HepG2 (cell line): ENCODE results near the gene PLVAP. TPM values are rescaled to one million over a fixed set of nuclear protein-coding genes. Genes with fewer than 3 reads are reported as not detected.

Experiments used
- ASH2L ChIP-seq: fragments of 300-600, 200-600 bp; sonication (generic); IDR thresholded peaks from 2 replicates; pipeline ENCODE4 v1.7.0; 2017; ENCODE audit warnings: low read depth, mild to moderate bottlenecking, moderate library complexity, mixed read lengths, low read length; ENCODE audit not compliant: insufficient read length
- GLI4 ChIP-seq: sonication (generic); formaldehyde crosslinking; IDR thresholded peaks from 2 replicates; pipeline ENCODE4 v1.5.1; 2020; ENCODE audit warnings: missing genetic modification reagents, mild to moderate bottlenecking, moderate library complexity, borderline replicate concordance
- HNRNPLL ChIP-seq: fragments of 200-400 bp; formaldehyde crosslinking; IDR thresholded peaks from 2 replicates; pipeline ENCODE4 v1.6.1; 2017; ENCODE audit warnings: mild to moderate bottlenecking, low read depth, low read length; ENCODE audit not compliant: poor library complexity, severe bottlenecking
- MAFK ChIP-seq, 2 experiments: IDR thresholded peaks in 1 of 2; conservative IDR thresholded peaks in 1 of 2; 2 replicates each; pipeline ENCODE4 v1.6.1; 2011; ENCODE audit warnings: improper control_type of control experiment in 2 of 2, low read length in 2 of 2
- MLLT10 ChIP-seq: sonication (generic); formaldehyde crosslinking; IDR thresholded peaks from 2 replicates; pipeline ENCODE4 v1.4.0; 2020; ENCODE audit warnings: missing genetic modification reagents
- MTF2 ChIP-seq: sonication (generic); formaldehyde crosslinking; IDR thresholded peaks from 2 replicates; pipeline ENCODE4 v1.5.0; 2020; ENCODE audit warnings: missing genetic modification reagents, borderline replicate concordance
- NONO ChIP-seq, 2 experiments: fragments of 450-650 bp in 1 of 2; sonication (generic) in 1 of 2; formaldehyde crosslinking in 1 of 2; IDR thresholded peaks in 1 of 2; conservative IDR thresholded peaks in 1 of 2; 2 replicates each; pipeline versions ENCODE4 v1.6.1 to v1.8.0; 2017 to 2022; ENCODE audit warnings: mild to moderate bottlenecking in 1 of 2, missing genetic modification reagents in 1 of 2, moderate library complexity in 1 of 2
- PHF20 ChIP-seq: sonication (generic); formaldehyde crosslinking; IDR thresholded peaks from 2 replicates; pipeline ENCODE4 v1.5.0; 2020; ENCODE audit warnings: mild to moderate bottlenecking, missing genetic modification reagents
- RARG ChIP-seq: sonication (generic); formaldehyde crosslinking; IDR thresholded peaks from 2 replicates; pipeline ENCODE4 v1.4.0; 2020; ENCODE audit warnings: low read depth, mild to moderate bottlenecking, missing genetic modification reagents
- RXRA ChIP-seq: sonication (generic); formaldehyde crosslinking; IDR thresholded peaks from 2 replicates; pipeline ENCODE4 v1.5.1; 2020; ENCODE audit warnings: missing genetic modification reagents
- SSRP1 ChIP-seq: IDR thresholded peaks from 2 replicates; pipeline ENCODE4 v1.6.1; 2016; ENCODE audit warnings: control low read depth
- ZKSCAN1 ChIP-seq: fragments of 150-350 bp; IDR thresholded peaks from 2 replicates; pipeline ENCODE4 v1.6.1; 2014; ENCODE audit warnings: low read length
- ZMYM4 ChIP-seq: sonication (generic); formaldehyde crosslinking; IDR thresholded peaks from 2 replicates; pipeline ENCODE4 v1.8.1; 2023; ENCODE audit warnings: mild to moderate bottlenecking, missing genetic modification reagents
- ZNF282 ChIP-seq: fragments of 450-650 bp; IDR thresholded peaks from 2 replicates; pipeline ENCODE4 v1.6.1; 2018; ENCODE audit not compliant: partially characterized antibody
- ZNF83 ChIP-seq: sonication (generic); formaldehyde crosslinking; IDR thresholded peaks from 2 replicates; pipeline ENCODE4 v1.4.0; 2020; ENCODE audit warnings: missing genetic modification reagents, mild to moderate bottlenecking, borderline replicate concordance
- polyA plus RNA-seq, 8 experiments: library from polyadenylated mRNA; depleted of rRNA in 3 of 8; stranded (reverse) in 7 of 8; unstranded in 1 of 8; fragments of >200 nt; fragmentation: Illumina TruSeq in 4 of 8; extraction: Trizol in 4 of 8; gene quantifications; 2 replicates each; pipeline versions ENCODE4 v1.2.1 to v1.2.3, GENCODE V29; 2011 to 2016; ENCODE audit warnings: low read depth in 4 of 8, missing spikeins in 1 of 8, mixed read lengths in 1 of 8; ENCODE audit not compliant: insufficient read depth in 1 of 8
- total RNA-seq, 5 experiments: library from RNA; depleted of rRNA; stranded (reverse); fragments of >200 nt; fragmentation: Illumina TruSeq; extraction: Trizol; gene quantifications; 2 replicates each; pipeline ENCODE4 v1.2.3, GENCODE V29; 2016; ENCODE audit warnings: low read depth in 1 of 5
- TF ChIP-seq, protein P1 (sequence below): sonication (generic); formaldehyde crosslinking; IDR thresholded peaks from 2 replicates; pipeline ENCODE4 v1.5.0; 2020; ENCODE audit warnings: missing genetic modification reagents
- TF ChIP-seq, protein P2 (sequence below): sonication (generic); formaldehyde crosslinking; IDR thresholded peaks from 2 replicates; pipeline ENCODE4 v1.8.1; 2023; ENCODE audit warnings: mild to moderate bottlenecking, missing genetic modification reagents, borderline replicate concordance
- TF ChIP-seq, protein P3 (sequence below): sonication (generic); formaldehyde crosslinking; IDR thresholded peaks from 2 replicates; pipeline ENCODE4 v1.5.0; 2020; ENCODE audit warnings: missing genetic modification reagents

The PLVAP gene
- total and polyA plus RNA-seq, 2 of the 13 experiments (the other 11 are each of a cell fraction or from before 2014, with no cell fraction given): 0.26 TPM; not detected in 1

DNA sequence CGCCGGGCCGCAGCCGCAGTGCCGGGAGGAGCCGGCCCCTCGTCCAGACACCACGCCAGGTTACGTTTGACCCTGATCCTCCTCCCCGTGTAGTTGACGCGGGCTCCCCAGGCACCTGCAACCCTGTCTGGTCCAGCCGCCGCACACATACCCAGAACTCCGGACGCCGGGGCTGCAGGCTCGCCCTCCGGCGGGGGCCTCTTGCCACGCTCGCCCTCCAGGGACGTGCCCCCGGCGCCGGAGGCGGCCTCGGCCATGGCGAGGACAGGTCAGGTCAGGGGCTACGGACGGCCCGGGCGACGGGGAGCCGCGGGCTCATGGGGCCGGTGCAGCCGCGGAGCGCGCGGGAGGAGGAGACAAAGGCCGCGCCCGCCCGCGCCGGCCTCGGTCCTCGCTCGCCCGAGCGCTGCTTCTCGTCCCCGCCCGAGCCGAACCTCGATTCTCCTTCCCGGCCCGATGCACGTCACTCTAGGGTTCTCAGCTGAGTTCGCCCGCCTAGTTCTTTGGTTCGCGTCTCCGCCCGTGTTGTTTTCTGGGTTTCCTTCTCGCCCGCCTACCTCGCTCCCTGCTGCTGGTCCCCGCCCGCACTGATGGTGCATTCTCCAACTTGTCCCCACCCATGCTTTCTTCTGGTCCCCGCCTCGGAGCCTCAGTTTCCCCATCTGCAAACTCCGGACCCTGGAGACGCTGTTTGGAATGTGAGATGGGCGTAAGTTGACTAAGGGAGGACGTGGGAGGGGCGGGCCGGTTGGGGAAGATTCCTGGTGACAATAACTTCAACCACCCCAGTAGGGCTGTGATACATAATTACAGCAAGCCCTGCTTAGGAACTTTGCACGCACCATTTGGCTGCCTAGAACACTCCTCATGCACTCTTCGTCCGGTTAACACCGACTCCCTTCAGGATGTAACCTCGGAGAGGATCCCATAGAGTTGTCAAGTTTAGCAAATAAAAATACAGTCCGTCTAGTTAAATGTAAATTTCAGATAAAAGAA lies 42.4 kb downstream of the PLVAP start, which contains the start of gene ANO8 (continued):
- TF ChIP-seq, protein P1, sequence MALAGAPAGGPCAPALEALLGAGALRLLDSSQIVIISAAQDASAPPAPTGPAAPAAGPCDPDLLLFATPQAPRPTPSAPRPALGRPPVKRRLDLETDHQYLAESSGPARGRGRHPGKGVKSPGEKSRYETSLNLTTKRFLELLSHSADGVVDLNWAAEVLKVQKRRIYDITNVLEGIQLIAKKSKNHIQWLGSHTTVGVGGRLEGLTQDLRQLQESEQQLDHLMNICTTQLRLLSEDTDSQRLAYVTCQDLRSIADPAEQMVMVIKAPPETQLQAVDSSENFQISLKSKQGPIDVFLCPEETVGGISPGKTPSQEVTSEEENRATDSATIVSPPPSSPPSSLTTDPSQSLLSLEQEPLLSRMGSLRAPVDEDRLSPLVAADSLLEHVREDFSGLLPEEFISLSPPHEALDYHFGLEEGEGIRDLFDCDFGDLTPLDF (CRISPR knock-in tag): peak; percentile 27; the same call in 1 of the 2 replicates
- TF ChIP-seq MTF2 (CRISPR knock-in tag): peak; percentile 38; the same call in 1 of the 2 replicates
- no peak for TF ChIP-seq RARG
- TF ChIP-seq NONO (IDR thresholded peaks at IDR 0.05): no peak
- peak; percentile 69 for TF ChIP-seq NONO (CRISPR knock-in tag; conservative IDR thresholded peaks at IDR 0.05)
- no peak for TF ChIP-seq ZKSCAN1
- no peak for TF ChIP-seq ZNF282
- peak; percentile 51; the same call in 1 of the 2 replicates for TF ChIP-seq PHF20 (CRISPR knock-in tag)
- TF ChIP-seq MLLT10 (CRISPR knock-in tag): no peak
- TF ChIP-seq ASH2L: peak; percentile 82
- no peak for TF ChIP-seq MAFK (conservative IDR thresholded peaks at IDR 0.05 in 1 of 2, IDR thresholded peaks at IDR 0.05 in 1 of 2; ENCODE audit: low read length in 2 of 2)
- peak; percentile 46; the same call in 1 of the 2 replicates for TF ChIP-seq RXRA (CRISPR knock-in tag)
- TF ChIP-seq, protein P2, sequence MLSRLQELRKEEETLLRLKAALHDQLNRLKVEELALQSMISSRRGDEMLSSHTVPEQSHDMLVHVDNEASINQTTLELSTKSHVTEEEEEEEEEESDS (CRISPR knock-in tag): peak; percentile 80; the same call in 1 of the 2 replicates
- TF ChIP-seq HNRNPLL: no peak
- 0 out of 2 replicates have a peak, but pooled peaks have one; percentile 37 for TF ChIP-seq ZNF83 (CRISPR knock-in tag)
- TF ChIP-seq SSRP1: no peak
- peak; percentile 83; the same call in 1 of the 2 replicates for TF ChIP-seq GLI4
- TF ChIP-seq ZMYM4: peak; percentile 69
- TF ChIP-seq, protein P3, sequence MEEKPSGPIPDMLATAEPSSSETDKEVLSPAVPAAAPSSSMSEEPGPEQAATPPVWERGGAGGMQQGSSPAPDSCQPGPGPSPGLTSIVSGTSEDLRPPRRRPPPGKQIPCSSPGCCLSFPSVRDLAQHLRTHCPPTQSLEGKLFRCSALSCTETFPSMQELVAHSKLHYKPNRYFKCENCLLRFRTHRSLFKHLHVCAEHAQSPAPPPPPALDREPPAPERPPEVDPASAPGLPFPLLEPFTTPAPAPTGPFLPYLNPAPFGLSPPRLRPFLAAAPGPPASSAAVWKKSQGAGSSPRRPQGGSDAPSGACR (CRISPR knock-in tag): peak; percentile 94; the same call in 1 of the 2 replicates
